ENCODE results near the gene ATP11B.

DNA sequence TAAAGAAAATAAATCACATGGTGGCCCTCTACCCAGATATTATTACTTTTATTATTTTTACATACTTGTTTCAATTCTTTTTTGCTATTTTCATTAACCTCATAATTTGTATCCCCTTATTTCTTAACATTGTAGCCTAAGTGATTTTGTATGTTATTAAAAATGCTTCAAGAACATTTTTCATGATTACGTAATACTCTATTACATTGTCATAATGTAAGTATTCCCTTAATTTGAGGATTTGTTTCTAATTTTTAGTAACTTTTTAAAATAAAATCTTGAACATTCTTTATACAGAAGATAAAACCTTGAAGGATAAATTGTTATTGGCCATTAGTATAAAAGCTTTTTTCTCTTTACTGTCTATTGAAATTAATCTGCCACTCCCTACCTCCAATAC lies 98.1 kb downstream of the ATP11B start:
- TF ChIP-seq, protein P1, sequence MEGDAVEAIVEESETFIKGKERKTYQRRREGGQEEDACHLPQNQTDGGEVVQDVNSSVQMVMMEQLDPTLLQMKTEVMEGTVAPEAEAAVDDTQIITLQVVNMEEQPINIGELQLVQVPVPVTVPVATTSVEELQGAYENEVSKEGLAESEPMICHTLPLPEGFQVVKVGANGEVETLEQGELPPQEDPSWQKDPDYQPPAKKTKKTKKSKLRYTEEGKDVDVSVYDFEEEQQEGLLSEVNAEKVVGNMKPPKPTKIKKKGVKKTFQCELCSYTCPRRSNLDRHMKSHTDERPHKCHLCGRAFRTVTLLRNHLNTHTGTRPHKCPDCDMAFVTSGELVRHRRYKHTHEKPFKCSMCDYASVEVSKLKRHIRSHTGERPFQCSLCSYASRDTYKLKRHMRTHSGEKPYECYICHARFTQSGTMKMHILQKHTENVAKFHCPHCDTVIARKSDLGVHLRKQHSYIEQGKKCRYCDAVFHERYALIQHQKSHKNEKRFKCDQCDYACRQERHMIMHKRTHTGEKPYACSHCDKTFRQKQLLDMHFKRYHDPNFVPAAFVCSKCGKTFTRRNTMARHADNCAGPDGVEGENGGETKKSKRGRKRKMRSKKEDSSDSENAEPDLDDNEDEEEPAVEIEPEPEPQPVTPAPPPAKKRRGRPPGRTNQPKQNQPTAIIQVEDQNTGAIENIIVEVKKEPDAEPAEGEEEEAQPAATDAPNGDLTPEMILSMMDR (IDR thresholded peaks at IDR 0.05), result no peak
- TF ChIP-seq POLR2A (IDR thresholded peaks at IDR 0.05) (no peak), EP300 (IDR thresholded peaks at IDR 0.05) (no peak)

Measured in tibial nerve (tissue), 4 donors.